Cortex of kidney (tissue), 1 donor: Measurements from ENCODE around the gene UBASH3B.

Experiments used
- DNase-seq: peaks from one replicate; lab custom pipeline; 2025; lab: John Stamatoyannopoulos, UW

The UBASH3B gene

DNA sequence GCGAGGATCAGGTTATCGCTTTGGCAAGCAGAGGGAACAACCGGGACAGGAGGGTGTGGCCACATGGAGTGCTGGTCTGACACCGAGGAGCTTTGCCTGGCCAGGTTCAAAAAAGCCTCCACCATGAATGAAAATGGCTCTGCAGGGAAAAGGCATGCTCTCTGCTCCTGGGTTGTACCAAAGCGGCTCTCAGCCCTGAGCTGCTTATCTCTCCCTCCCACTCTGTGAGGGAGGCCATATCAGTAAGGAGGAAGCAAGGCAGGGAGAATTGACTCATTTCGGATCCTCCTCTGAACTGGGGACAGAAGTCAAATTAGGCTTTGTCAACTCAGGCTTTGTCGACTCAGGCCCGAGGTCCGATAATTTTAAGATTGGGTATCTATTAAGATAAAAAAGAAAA is 99.9 kb downstream of the UBASH3B start:
- no peak for DNase-seq

DNA sequence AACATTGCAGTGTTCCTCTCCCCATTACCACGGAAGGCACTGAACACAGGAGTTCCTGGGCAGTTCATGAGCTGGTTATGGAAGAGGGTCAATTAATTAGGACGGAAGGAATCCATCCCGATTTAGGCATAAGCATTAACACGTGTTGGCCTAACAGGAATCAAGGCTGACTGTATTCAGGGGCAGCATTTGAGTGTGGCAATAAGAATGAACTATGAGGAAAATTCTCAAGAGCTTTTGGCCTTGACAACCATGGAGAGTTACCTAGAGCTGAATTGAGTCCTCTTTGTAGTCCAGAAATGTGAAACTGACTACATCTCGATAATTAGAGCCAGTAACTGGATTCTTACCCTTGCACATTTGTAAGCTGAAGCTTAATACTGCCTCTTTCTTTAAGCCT is 100.4 kb downstream of the UBASH3B start:
- DNase-seq, result no peak

DNA sequence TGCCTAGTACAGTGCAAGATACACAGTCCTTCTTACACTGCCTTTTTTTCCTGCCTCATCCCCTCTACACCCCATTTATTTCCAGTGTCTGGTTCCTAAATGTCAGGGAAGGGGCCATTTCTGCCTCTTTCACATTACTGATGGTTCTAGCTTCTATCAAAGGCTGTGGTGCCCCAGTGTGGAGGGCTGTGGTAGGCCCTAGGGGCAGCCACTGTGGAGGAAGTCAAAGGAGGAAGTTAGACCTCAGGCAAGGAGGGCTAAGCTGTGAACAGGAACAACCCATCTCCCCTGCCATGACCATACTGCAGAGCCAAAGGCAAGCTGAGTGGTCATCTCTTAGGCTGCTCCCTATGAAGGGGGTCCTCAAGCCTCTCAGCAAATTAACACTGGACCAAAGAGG is 100.9 kb downstream of the UBASH3B start:
- no peak for DNase-seq

DNA sequence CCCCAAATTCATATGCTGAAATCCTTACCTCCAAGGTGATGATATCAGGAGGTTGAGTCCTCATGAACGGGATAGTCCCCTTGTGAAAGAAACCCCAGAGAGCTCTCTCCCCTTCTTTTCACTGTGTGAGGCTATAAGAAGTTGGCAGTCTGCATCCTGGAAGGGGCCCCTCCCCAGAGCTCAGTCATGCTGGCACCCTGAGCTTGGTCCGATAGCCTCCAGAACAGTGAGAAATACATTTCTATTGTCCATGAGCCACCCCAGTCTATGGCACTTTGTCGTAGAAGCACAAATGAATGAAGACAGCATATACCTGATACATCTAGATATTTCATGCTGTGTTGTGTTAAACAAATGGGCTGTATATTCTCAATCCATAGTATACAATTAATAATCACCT is 101.7 kb downstream of the UBASH3B start:
- no peak for DNase-seq

DNA sequence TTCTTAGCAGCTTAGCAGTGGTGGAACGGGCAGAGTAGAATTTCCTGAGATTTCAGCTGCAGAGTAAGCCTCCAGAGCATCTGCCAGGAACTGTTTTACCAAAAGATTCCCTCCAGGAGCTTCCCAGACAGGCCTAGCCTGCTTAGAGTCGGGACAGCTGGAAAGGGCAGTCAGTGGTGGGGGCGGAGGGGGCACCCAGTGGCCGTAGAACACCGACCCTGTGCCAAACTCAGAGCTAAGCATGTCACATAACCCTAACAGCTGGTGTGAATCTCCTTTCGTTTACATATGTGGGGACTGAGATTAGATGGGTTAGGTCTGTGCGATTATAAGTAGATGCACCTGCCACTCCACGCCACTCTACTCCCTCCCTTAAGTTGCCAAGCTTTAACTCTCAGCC is 102.8 kb downstream of the UBASH3B start:
- no peak for DNase-seq

DNA sequence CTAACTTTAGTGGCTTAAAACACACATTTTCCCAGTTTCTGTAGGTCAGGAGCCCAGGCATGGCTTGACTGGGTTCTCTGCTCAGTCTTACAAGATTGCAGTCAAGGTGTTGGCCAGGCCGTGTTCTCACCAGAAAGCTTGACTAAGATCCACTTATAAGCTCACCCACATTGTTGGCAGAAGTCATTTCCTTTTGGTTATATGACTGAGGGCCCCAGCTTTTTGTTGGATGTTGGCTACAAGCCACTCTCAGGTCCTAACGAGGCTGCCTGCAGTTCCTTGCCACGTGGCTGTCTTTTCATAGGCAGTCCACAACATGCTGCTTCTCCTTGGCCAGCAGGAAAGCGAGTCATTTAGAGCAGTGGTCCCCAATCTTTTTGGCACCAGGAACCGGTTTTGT is 103.5 kb downstream of the UBASH3B start:
- DNase-seq, result no peak

DNA sequence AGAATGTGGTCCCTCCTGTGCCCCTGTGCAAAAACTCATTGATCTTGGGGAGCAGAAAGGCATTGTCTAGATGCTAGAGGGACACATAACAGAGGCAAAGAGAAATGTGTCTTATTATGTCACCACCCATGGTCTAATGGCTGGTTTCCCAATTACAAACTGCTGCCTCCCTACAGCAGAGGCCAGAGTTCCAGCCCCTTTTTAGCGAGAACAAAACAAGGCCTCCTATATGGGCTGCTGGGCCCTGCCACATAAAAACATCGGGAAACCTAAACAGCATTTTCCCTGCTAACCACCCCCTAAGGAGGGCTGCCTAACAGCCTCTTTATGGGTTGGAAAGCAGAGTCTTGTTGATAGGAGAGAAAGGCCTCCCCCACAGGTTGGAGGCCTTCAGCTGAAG is 107.6 kb downstream of the UBASH3B start:
- DNase-seq, result no peak

DNA sequence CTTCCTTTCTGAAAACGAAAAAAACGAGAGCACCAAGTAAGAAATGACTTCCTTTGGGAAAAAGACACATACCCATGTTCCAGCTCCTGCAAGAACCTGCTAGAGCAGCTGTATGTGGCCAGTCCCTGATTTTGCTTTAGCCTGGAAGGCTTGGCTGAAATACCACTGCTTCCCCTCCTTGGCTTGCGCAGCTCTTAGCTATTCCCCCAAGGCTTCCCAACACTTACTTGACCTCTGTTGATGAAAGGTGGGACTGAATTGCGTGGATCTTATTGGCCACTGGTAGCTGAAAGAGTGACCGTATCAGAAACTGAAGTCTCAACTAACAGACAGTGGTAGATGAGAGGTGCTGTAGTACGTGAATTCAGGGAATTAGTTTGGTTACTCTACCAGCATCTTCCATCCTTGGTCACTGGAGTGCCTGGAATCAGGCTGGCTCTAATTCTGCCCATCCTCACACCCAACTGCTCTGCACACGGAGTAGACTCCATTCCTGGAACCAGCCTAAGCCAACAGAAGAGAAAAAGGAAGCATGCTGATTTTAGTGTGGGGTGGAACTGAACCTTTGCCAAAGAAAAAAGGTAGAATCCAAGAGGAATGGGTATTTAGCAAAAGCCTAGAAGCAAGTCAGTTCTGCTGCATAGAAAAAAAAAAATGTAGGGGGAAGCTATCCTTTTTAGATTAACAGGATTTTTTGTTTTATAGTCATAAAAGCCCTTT is 109.0 kb downstream of the UBASH3B start:
- DNase-seq, result no peak

DNA sequence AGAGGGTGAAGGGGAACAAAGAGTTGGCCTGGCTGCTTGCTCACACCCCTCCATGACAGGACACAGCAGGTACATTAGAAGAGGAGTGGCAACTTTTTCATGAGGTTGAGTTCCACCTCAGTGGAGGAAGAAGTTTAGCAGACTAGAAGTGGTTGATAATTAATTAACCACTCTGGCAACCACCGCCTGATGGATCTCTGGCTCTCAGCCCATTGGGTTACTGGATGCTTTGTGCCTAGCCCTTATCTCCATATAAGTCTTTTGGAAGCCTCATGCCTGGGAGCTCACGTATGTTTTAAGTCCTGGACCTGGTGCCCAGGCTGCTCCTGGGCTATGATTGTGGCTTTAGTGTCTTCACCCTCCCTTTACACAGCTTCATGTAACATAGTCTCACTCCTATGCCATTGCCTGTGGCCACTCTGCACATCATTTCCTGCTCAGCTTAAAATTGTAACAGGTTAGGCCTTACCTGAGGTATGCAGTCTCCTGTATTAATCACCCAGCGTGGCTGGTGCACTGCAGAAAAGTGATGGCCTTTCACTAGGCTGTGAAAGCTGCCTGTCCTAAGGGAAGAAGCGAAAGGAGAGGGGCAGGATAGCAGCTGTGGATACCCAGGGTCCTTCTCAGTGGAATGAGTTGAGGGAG is 110.1 kb downstream of the UBASH3B start:
- no peak for DNase-seq

DNA sequence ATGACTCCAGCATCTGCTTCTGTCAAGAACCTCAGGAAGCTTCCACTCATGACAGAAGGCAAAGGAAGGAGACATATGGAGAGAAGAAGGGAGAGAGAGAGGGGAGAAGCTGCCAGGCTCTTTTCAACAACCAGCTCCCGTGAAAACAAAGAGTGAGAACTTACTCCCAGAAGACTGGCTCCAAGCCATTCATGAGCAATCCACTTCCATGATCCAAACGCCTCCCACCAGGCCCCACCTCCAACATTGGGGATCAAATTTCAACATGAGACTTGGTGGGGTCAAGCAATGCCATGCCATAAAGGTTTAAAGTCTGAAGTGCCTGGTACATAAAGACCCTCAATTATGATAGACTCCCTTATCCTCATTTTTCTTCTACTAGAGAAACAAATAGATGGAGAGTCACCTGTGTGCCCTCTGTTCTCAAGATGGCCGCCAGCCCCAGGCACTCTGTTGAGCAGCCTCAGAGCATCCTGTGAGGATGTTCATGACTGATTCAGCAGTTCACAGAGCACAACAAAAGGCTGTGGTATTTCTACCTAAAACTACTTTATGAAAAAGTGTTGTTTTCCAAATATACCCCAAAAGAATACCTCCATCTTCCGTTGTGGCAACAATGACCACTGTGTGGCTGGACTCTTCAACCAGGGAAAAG is 113.7 kb downstream of the UBASH3B start:
- DNase-seq, result no peak

DNA sequence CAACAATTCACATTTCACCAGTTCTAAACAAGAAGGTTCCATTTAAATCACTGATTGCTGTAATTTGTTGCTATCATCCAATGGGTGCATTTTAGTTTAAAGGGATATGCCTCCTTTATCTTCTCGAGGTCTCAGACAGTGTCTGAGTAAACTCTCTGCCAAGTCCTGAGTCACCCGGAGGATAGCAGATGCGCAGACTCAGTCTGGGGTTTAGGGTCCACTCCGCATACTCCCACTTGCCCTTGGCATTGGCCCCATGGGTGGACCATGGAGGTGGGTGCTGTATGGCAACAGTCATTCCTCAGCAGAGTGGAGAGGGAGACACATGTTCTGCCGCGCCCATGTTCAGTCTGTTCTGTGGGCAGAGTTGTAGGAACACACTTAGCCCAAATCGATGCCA is 117.4 kb downstream of the UBASH3B start:
- DNase-seq, result no peak

DNA sequence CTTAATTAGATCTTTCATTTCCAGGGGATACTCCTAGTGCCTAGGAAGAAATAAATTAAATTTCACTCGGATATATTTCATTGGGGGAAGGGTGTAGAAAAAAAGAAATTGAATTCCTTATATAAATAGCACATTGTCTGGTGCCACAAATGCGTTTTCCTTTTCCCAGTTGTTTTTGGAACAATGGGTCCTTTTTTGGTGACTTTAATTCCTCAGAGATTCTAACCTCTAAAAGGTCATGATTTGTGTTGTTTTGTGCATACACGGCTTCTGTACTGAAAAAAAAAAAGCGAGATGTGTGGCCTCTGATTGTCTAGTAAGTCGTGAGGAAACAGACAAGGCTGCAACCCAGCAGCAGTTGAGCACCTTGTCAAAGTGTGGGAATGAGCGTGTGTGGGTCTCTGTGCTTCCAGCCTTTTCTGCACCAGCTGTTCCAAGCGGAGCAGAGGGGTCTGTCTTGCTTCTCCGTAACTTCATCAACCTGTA is 118.3 kb downstream of the UBASH3B start:
- DNase-seq, result no peak

DNA sequence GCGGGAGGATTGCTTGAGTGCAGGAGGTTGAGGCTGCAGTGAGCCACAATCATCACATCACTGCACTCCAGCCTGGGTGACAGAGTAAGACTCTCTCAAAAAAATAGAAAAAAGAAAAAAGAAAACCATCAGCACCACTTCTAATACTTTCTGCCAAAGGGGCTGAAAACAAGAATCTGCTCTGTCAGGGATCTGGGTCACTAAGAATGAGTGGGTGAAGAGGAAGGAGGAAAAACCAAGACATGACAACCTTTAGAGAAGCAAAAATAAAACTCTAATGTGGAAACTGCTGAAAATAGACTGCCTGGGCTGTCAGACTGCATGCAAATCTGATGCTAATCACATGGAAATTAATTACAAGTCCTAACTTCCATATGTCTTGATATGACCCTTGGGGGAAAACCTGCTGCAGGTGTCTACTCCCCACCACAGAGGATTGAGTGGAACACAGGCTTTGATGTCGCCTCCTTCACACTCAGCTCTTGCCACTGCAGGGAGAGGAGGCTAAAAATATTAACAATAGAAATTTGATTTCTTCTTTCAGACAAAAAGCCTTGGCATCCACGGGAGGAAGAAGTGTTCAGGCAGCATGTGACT is 120.3 kb downstream of the UBASH3B start:
- no peak for DNase-seq

DNA sequence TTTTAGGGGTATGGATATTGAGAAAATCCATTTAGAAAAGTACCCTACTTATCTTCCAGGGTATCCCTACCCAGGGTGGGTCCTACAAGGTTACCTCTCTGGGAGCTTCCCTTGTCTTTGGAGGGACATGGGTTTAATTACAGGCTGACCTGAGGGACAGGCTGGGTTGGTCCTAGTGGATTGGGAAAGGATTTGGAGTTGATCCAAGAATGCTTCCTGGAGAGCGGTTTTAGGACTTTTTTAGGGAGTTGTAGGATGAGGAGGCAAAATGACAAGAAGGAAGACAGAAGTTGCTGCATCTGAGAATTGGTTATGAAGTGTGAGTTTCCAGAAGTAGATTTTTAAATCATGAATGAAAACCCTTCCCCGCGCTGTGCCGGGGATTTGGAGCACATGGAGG is 121.0 kb downstream of the UBASH3B start:
- no peak for DNase-seq

DNA sequence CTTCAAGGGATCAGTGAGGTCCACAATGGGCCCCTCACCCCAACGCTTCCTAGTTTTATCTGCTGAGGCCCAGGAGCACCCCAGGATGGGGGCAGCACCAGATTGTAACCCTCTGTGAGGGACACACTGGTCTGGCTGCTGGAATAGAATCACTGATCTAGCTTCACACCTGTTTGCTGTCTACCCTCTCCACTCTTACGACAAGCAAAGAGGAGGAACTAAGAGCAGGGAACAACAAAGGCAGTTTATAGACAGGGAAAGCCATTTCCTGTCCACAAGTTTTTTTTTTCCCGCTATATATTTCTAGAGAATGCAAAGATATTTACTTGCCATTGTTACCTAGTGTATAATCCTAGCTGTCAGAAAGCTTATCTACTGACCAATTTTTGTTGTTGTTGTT is 121.8 kb downstream of the UBASH3B start:
- no peak for DNase-seq

DNA sequence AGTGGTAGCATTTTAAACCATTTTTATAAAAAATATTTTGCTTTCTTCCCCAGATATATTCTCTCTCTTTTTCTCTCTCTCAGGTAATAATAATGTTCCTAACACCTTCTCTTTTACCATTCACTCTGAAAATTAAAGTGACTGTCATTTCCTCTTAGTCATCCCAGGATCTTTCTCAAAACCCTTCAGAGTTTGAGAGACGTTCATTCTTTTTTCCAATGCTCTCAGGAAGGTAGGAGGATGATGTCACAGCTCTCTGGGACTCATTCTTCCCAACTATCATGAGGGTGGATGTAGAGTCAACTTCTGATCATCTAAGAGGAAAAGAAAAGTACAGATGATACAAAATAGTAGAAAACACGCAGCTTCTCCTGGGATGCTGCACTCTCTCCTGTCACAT is 122.6 kb downstream of the UBASH3B start:
- DNase-seq, result no peak

DNA sequence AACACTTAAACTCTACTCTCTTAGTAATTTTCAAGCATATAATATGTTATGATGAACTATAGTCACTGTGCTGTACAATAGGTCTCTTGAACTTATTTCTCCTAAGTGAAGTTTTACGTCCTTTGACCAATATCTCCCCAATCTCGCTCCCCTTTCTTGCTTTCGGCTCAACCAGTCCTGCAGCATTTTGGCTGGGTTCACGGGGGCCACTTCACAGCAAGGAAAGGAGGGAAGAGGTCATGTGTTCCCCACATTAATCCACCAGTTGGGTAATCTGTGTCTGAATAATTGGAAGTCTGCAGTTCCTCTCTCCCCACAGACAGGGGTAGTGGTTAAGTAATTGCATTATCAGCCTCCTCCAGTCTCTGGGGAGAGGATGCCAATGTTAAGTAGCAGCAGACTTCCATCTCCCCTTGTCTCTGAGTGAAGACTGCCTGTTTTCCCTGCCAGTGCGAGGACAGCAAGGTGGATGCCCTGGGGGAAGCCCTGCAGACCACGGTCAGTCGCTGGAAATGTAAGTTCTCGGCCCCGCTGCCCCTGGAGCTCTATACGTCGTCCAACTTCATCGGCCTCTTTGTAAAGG is 123.6 kb downstream of the UBASH3B start:
- no peak for DNase-seq

DNA sequence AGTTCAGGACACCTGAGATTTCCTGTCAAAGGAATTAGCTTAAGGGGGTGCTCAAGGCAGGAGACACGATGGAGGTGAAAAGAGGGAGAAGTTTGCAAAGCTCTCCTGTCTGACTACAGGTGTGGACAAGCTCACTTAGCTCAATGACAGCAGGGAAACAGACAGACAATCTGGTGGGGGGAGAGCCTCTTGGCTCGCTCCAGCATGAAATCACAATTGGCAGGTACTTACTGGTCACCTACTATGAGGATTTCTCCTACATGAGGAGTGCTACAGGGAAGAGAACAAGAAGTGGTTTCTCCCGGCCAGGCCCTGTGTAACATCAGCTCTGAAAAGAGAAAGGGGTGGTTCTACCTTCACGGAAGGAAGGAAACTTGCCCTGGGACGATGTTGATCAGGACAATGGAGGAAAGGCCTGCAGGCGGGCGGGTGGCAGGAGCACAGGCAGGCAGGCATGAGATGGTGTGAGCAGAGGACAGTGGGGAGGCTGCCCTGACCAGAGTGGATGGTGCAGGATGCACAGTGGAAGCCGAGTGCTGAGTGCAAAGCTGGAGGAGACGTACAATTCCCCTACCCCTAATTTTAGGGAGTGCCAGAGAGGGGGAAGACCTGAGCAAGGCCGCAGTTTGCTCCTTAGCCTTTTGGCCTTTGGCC is 124.9 kb downstream of the UBASH3B start:
- DNase-seq, result no peak

DNA sequence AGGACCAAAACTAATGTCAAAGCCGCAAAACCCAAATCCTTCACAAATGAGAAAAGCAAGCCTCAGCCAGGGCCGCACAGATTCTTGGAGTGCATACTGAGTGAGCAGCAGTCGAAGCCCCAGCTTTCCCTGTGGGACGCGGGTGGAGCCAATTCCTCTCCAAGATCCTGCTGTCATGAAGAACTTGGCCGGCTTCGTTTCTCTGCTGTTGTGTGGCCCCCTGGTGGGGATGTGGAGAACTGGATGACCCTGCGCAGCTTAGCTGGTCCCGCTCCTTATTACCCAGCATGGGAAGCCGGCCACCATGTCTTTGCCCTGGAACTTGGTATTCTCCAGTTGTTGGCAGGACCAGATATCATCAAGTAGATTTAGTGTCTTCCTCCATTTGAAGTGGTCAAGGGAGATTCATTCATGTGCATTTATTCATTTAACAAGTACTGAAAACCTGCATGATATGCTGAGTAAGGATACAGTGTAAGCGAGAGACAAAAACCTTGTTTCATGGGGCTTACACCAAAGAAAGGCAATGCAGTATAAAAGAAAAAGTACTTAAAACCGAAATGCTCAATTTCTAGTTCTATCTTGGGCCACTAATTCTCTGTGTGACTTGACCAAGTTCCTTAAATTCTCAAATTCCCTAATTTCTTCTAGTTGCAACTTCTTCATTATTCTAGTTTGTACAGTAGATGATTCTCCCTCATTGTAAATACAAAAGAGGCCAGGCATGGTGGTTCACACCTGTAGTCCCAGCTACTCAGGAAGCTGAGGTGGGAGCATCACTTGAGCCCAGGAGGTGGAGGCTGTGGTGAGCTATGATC is 126.1 kb downstream of the UBASH3B start:
- DNase-seq, result no peak

DNA sequence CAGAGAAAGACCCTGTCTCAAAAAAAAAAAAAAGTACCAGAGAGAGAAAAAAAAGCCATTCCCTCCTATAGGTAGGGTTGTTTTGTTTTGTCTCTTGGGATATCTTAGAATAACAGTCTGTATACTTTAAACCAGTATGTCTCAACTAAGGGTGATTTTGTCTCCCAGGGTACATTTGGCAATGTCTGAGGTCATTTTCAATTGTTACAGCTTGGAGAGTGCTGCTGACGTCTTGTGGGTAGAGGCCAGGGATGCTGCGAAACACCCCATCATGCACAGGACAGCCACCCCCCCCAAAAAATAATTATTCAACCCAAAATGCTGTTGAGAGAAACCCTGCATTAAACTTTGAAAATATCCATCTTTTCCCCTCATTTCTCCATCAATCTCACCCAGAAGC is 126.7 kb downstream of the UBASH3B start:
- DNase-seq, result no peak

DNA sequence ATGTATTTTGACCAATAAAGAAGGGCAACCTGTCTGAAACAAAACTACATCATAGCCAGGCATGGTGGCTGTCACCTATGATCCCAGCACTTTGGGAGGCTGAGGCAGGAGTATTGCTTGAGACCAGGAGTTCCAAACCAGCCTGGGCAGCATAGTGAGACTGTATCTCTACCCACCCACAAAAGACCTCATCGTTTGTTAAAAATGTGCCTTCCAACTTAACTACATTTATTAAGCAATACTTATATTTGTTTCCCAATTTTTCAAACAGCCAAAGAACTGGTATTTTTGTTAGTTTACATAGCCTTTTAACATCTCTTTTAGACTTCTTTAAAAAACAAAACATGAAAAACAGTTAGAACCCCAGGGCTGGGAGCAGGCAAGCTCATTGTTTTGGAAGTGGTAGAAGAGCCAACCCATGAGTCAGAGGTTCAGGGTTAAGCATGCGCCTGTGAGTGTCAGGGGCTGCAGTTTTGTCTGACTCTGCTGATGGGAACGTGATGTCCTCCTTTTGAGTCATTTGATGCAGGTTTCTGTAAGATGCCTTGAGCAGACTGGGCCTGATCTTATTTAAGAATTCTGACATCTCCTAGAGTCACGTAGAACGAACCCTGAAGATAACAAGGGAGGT is 128.9 kb downstream of the UBASH3B start:
- no peak for DNase-seq
